Mesothelial cell of epicardium (in vitro differentiated cells): ENCODE data around the gene SLC25A39. TPM values are rescaled to one million over a fixed set of nuclear protein-coding genes. Genes with fewer than 3 reads are reported as not detected.

Source experiments
- DNase-seq, 2 experiments: peaks; one replicate each; pipeline ENCODE4 v3.0.0; 2021; ENCODE audit warnings: low spot score in 2 of 2; ENCODE audit not compliant: unreplicated experiment in 2 of 2
- H3K27ac Mint-ChIP-seq: 2 replicates; pipeline ENCODE4 v1.8.0; 2021; ENCODE audit warnings: mixed read lengths
- H3K27me3 Mint-ChIP-seq: 2 replicates; pipeline ENCODE4 v1.8.0; 2021; ENCODE audit warnings: low read depth, mixed read lengths
- H3K36me3 Mint-ChIP-seq: 2 replicates; pipeline ENCODE4 v1.8.0; 2021; ENCODE audit warnings: mixed read lengths
- H3K4me1 Mint-ChIP-seq: 2 replicates; pipeline ENCODE4 v1.8.0; 2021; ENCODE audit warnings: mixed read lengths
- H3K4me3 Mint-ChIP-seq: 2 replicates; pipeline ENCODE4 v1.8.0; 2021; ENCODE audit warnings: mild to moderate bottlenecking, moderate library complexity, mixed read lengths
- H3K9me3 Mint-ChIP-seq: 2 replicates; pipeline ENCODE4 v1.8.0; 2021; ENCODE audit warnings: mixed read lengths
- CTCF ChIP-seq: fragments of 200-600 bp; sonication (generic); IDR thresholded peaks from one replicate; pipeline ENCODE4 v1.5.0; 2021; ENCODE audit warnings: antibody characterized with exemption; ENCODE audit not compliant: unreplicated experiment
- total RNA-seq: library from RNA; stranded (reverse); gene quantifications from 3 replicates; pipeline ENCODE4 v1.2.1, GENCODE V29; 2021

Gene SLC25A39
- total RNA-seq, 1 donor from 2014 or later = 112 TPM

- no peak overlapping the region for H3K4me3 Mint-ChIP-seq
- no peaks in the 10 kb centered on the region for H3K9me3 Mint-ChIP-seq
- peaks cover 61% of the 10 kb centered on the region for H3K27me3 Mint-ChIP-seq
- DNase-seq = no peak
- peaks cover 2% of the 10 kb centered on the region for H3K4me1 Mint-ChIP-seq
- no peak overlapping the region for H3K27ac Mint-ChIP-seq
- H3K36me3 Mint-ChIP-seq = no peaks in the 10 kb centered on the region
- TF ChIP-seq CTCF = no peak
Measured at GRCh38 chr17:44304651-44305050, 20.0 kb downstream of the SLC25A39 start.

- Mint-ChIP-seq H3K27me3 (peaks cover 35% of the 10 kb centered on the region), H3K4me1 (no peaks in the 10 kb centered on the region), H3K9me3 (no peaks in the 10 kb centered on the region), H3K27ac (no peak overlapping the region), H3K36me3 (no peaks in the 10 kb centered on the region), H3K4me3 (no peak overlapping the region)
- no peak for DNase-seq
- no peak for TF ChIP-seq CTCF
Measured at GRCh38 chr17:44297975-44298374, 26.6 kb downstream of the SLC25A39 start.

GRCh38 chr17:44293509-44294226 lies 31.0 kb downstream of the SLC25A39 start:
- no peak overlapping the region for H3K27ac Mint-ChIP-seq
- H3K4me1 Mint-ChIP-seq = no peaks in the 10 kb centered on the region
- H3K4me3 Mint-ChIP-seq = no peak overlapping the region
- H3K9me3 Mint-ChIP-seq = no peaks in the 10 kb centered on the region
- no peak for TF ChIP-seq CTCF
- no peaks in the 10 kb centered on the region for H3K36me3 Mint-ChIP-seq
- H3K27me3 Mint-ChIP-seq = peaks cover 30% of the 10 kb centered on the region
- DNase-seq = no peak

GRCh38 chr17:44287651-44288050 lies 37.0 kb downstream of the SLC25A39 start:
- Mint-ChIP-seq H3K27me3 (peaks cover 25% of the 10 kb centered on the region), H3K4me1 (no peaks in the 10 kb centered on the region), H3K36me3 (no peaks in the 10 kb centered on the region), H3K27ac (no peak overlapping the region), H3K9me3 (no peaks in the 10 kb centered on the region), H3K4me3 (no peak overlapping the region)
- no peak for DNase-seq
- TF ChIP-seq CTCF = no peak

- DNase-seq = no peak
- Mint-ChIP-seq H3K9me3 (no peaks in the 10 kb centered on the region), H3K4me1 (no peaks in the 10 kb centered on the region), H3K36me3 (no peaks in the 10 kb centered on the region), H3K4me3 (no peak overlapping the region), H3K27ac (no peak overlapping the region), H3K27me3 (peaks cover 14% of the 10 kb centered on the region)
- no peak for TF ChIP-seq CTCF
Measured at GRCh38 chr17:44284024-44284400, 40.6 kb downstream of the SLC25A39 start.
